Measurements from ENCODE around the gene DNAJC22. TPM values are rescaled to one million over a fixed set of nuclear protein-coding genes. Genes with fewer than 3 reads are reported as not detected.

DNAJC22 gene
- total and polyA plus RNA-seq, 9 of the 15 experiments (the other 6 are each of a cell fraction or from before 2014, with no cell fraction given) = 0.10 to 1.2 (median 0.47) TPM

DNA sequence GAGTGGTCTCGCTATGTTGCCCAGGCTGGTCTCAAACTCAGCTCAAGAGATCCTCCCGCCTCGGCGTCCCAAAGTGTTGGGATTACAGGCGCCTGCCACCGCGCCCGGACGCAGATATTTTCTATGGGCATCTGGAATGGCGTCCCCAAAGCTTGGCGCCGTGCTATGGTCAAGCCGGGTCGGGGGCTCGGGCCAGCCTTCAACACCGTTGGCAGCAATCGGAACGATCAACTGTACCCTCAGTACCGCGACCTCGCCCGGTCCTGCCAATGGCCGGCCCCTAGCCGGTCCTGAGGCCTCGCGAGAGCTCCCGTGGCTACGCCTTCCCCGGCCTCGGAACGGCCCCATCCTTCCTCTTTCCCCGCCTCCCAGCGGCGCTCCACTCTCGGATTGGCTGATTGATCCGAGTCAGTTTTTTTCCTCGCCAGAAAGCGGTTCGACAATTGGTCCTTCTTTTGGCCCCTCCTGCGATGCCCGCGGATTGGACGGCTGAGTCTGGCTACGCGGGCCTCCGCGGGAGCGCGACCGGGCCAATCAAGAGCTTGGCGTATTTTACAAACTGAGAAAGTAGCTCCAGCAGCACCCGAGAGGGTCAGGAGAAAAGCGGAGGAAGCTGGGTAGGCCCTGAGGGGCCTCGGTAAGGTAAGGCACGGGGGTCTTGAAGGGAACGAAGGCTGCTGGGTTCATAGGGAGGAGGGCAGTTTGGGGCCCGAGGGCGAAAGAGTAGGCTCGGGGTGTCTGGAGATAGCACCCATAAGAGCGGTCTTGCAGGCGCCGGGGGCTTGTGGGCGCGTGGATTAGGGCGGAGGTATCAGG, 23.8 kb upstream of the DNAJC22 start, which contains the start of gene TROAP (continued):
- TF ChIP-seq, protein P1, sequence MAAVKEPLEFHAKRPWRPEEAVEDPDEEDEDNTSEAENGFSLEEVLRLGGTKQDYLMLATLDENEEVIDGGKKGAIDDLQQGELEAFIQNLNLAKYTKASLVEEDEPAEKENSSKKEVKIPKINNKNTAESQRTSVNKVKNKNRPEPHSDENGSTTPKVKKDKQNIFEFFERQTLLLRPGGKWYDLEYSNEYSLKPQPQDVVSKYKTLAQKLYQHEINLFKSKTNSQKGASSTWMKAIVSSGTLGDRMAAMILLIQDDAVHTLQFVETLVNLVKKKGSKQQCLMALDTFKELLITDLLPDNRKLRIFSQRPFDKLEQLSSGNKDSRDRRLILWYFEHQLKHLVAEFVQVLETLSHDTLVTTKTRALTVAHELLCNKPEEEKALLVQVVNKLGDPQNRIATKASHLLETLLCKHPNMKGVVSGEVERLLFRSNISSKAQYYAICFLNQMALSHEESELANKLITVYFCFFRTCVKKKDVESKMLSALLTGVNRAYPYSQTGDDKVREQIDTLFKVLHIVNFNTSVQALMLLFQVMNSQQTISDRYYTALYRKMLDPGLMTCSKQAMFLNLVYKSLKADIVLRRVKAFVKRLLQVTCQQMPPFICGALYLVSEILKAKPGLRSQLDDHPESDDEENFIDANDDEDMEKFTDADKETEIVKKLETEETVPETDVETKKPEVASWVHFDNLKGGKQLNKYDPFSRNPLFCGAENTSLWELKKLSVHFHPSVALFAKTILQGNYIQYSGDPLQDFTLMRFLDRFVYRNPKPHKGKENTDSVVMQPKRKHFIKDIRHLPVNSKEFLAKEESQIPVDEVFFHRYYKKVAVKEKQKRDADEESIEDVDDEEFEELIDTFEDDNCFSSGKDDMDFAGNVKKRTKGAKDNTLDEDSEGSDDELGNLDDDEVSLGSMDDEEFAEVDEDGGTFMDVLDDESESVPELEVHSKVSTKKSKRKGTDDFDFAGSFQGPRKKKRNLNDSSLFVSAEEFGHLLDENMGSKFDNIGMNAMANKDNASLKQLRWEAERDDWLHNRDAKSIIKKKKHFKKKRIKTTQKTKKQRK (IDR thresholded peaks at IDR 0.05; ENCODE audit: borderline replicate concordance, low read depth, low read length) = no peak; the same call in 1 of the 2 replicates
- TF ChIP-seq YBX1 (IDR thresholded peaks at IDR 0.05) (no peak), FOSL1 (tag; conservative IDR thresholded peaks at IDR 0.05) (no peak), CBX1 (IDR thresholded peaks at IDR 0.05; ENCODE audit: low read depth) (no peak; the same call in 1 of the 2 replicates), FIP1L1 (IDR thresholded peaks at IDR 0.05; ENCODE audit: low read depth, low read length, poor library complexity, severe bottlenecking) (no peak), ZBTB7A (IDR thresholded peaks at IDR 0.05; ENCODE audit: borderline replicate concordance, control insufficient read depth, low read depth, low read length) (peak; percentile 24; the same call in 1 of the 2 replicates), ZNF431 (CRISPR knock-in tag; IDR thresholded peaks at IDR 0.05) (no peak), PTRF (tag; IDR thresholded peaks at IDR 0.05) (no peak), PYGO2 (tag; IDR thresholded peaks at IDR 0.05) (no peak), GABPB2 (CRISPR knock-in tag; conservative IDR thresholded peaks at IDR 0.05) (no peak)
- TF ChIP-seq, protein P2, sequence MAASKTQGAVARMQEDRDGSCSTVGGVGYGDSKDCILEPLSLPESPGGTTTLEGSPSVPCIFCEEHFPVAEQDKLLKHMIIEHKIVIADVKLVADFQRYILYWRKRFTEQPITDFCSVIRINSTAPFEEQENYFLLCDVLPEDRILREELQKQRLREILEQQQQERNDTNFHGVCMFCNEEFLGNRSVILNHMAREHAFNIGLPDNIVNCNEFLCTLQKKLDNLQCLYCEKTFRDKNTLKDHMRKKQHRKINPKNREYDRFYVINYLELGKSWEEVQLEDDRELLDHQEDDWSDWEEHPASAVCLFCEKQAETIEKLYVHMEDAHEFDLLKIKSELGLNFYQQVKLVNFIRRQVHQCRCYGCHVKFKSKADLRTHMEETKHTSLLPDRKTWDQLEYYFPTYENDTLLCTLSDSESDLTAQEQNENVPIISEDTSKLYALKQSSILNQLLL (CRISPR knock-in tag; IDR thresholded peaks at IDR 0.05; ENCODE audit: borderline replicate concordance) = no peak
- TF ChIP-seq, protein P3, sequence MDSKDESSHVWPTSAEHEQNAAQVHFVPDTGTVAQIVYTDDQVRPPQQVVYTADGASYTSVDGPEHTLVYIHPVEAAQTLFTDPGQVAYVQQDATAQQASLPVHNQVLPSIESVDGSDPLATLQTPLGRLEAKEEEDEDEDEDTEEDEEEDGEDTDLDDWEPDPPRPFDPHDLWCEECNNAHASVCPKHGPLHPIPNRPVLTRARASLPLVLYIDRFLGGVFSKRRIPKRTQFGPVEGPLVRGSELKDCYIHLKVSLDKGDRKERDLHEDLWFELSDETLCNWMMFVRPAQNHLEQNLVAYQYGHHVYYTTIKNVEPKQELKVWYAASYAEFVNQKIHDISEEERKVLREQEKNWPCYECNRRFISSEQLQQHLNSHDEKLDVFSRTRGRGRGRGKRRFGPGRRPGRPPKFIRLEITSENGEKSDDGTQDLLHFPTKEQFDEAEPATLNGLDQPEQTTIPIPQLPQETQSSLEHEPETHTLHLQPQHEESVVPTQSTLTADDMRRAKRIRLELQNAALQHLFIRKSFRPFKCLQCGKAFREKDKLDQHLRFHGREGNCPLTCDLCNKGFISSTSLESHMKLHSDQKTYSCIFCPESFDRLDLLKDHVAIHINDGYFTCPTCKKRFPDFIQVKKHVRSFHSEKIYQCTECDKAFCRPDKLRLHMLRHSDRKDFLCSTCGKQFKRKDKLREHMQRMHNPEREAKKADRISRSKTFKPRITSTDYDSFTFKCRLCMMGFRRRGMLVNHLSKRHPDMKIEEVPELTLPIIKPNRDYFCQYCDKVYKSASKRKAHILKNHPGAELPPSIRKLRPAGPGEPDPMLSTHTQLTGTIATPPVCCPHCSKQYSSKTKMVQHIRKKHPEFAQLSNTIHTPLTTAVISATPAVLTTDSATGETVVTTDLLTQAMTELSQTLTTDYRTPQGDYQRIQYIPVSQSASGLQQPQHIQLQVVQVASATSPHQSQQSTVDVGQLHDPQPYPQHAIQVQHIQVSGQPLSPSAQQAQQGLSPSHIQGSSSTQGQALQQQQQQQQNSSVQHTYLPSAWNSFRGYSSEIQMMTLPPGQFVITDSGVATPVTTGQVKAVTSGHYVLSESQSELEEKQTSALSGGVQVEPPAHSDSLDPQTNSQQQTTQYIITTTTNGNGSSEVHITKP (IDR thresholded peaks at IDR 0.05; ENCODE audit: partially characterized antibody) = no peak
- TF ChIP-seq, protein P4, sequence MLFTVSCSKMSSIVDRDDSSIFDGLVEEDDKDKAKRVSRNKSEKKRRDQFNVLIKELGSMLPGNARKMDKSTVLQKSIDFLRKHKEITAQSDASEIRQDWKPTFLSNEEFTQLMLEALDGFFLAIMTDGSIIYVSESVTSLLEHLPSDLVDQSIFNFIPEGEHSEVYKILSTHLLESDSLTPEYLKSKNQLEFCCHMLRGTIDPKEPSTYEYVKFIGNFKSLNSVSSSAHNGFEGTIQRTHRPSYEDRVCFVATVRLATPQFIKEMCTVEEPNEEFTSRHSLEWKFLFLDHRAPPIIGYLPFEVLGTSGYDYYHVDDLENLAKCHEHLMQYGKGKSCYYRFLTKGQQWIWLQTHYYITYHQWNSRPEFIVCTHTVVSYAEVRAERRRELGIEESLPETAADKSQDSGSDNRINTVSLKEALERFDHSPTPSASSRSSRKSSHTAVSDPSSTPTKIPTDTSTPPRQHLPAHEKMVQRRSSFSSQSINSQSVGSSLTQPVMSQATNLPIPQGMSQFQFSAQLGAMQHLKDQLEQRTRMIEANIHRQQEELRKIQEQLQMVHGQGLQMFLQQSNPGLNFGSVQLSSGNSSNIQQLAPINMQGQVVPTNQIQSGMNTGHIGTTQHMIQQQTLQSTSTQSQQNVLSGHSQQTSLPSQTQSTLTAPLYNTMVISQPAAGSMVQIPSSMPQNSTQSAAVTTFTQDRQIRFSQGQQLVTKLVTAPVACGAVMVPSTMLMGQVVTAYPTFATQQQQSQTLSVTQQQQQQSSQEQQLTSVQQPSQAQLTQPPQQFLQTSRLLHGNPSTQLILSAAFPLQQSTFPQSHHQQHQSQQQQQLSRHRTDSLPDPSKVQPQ (CRISPR knock-in tag; IDR thresholded peaks at IDR 0.05; ENCODE audit: borderline replicate concordance) = no peak
- TF ChIP-seq, protein P5, sequence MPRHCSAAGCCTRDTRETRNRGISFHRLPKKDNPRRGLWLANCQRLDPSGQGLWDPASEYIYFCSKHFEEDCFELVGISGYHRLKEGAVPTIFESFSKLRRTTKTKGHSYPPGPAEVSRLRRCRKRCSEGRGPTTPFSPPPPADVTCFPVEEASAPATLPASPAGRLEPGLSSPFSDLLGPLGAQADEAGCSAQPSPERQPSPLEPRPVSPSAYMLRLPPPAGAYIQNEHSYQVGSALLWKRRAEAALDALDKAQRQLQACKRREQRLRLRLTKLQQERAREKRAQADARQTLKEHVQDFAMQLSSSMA (CRISPR knock-in tag; IDR thresholded peaks at IDR 0.05) = no peak
